Vagina (tissue), 1 donor: ENCODE measurements around the gene MYCN. TPM values are rescaled to one million over a fixed set of nuclear protein-coding genes. Genes with fewer than 3 reads are reported as not detected.

Source experiments
- small RNA-seq: library from RNA; depleted of rRNA; stranded (forward); fragments of <200 nt; gene quantifications from one replicate; pipeline ENCODE3, GENCODE V24; 2016
- total RNA-seq: library from RNA; depleted of rRNA; stranded (reverse); fragments of >200 nt; gene quantifications from one replicate; pipeline ENCODE4 v1.2.3, GENCODE V29; 2016

The MYCN gene
- total RNA-seq, 1 donor from 2014 or later = 2.0 TPM

Small RNA genes lying within 50 kb of the gene (small RNA-seq; reads per million reads assigned to genes)
- gene RF01210 (not detected), gene RN7SL104P (not detected)
